CD14-positive monocyte (primary cell): ENCODE measurements around the gene LTBP3. TPM values are rescaled to one million over a fixed set of nuclear protein-coding genes. Genes with fewer than 3 reads are reported as not detected.

Experiments used
- DNase-seq, 3 donors: peaks; one replicate each; pipeline ENCODE4 v3.0.0-alpha.2; 2011 to 2022
- H2AFZ ChIP-seq: 2 replicates; pipeline ENCODE4 v1.6.0; 2012; ENCODE audit warnings: mild to moderate bottlenecking, low read depth, low read length, inconsistent platforms; ENCODE audit not compliant: insufficient read depth, poor library complexity, severe bottlenecking
- H3K27ac ChIP-seq, 2 donors: 1 replicate in 1 of 2; 2 replicates in 1 of 2; pipeline ENCODE4 v1.5.1; 2012 to 2013; ENCODE audit warnings: low read length in 2 of 2, control low read depth in 1 of 2, inconsistent platforms in 1 of 2, low read depth in 1 of 2, mild to moderate bottlenecking in 1 of 2
- H3K27me3 ChIP-seq, 2 donors: one replicate each; pipeline versions ENCODE4 v1.6.0 to v1.6.1; 2011 to 2013; ENCODE audit warnings: low read length in 2 of 2; ENCODE audit not compliant: control insufficient read depth in 2 of 2, insufficient read depth in 2 of 2
- H3K36me3 ChIP-seq, 2 donors: replicated peaks in 1 of 2; 1 replicate in 1 of 2; 2 replicates in 1 of 2; pipeline versions ENCODE4 v1.5.1 to v1.6.1; 2012 to 2013; ENCODE audit warnings: low read length in 2 of 2, control low read depth in 1 of 2, inconsistent platforms in 1 of 2, mild to moderate bottlenecking in 1 of 2; ENCODE audit not compliant: insufficient read depth in 2 of 2, control insufficient read depth in 1 of 2
- H3K4me1 ChIP-seq, 2 donors: 1 replicate in 1 of 2; 2 replicates in 1 of 2; pipeline versions ENCODE4 v1.5.1 to v1.6.1; 2012 to 2013; ENCODE audit warnings: low read length in 2 of 2, control low read depth in 1 of 2, inconsistent platforms in 1 of 2, mild to moderate bottlenecking in 1 of 2, moderate library complexity in 1 of 2; ENCODE audit not compliant: insufficient read depth in 2 of 2, control insufficient read depth in 1 of 2
- H3K4me2 ChIP-seq: replicated peaks from 2 replicates; pipeline ENCODE3; 2012; ENCODE audit warnings: low read length, moderate library complexity, mild to moderate bottlenecking; ENCODE audit not compliant: poor library complexity, severe bottlenecking; ENCODE audit errors: extremely low read depth
- H3K4me3 ChIP-seq, 3 experiments: fragments of 200-600 bp in 1 of 3; sonication (generic) in 1 of 3; replicated peaks in 1 of 3; 1 replicate in 2 of 3; 2 replicates in 1 of 3; pipeline ENCODE4 v1.5.1; 2011 to 2013; ENCODE audit warnings: low read length in 3 of 3, mild to moderate bottlenecking in 3 of 3, control low read depth in 2 of 3, low read depth in 2 of 3, inconsistent platforms in 1 of 3, moderate library complexity in 1 of 3
- H3K79me2 ChIP-seq: 2 replicates; pipeline ENCODE4 v1.6.0; 2012; ENCODE audit warnings: mild to moderate bottlenecking, control low read depth, inconsistent platforms, low read length, moderate library complexity; ENCODE audit not compliant: insufficient read depth
- H3K9ac ChIP-seq: 2 replicates; pipeline ENCODE4 v1.6.0; 2017; ENCODE audit warnings: low read length, mild to moderate bottlenecking; ENCODE audit not compliant: insufficient read depth, poor library complexity, severe bottlenecking
- H3K9me3 ChIP-seq, 2 donors: replicated peaks in 1 of 2; 1 replicate in 1 of 2; 2 replicates in 1 of 2; pipeline versions ENCODE4 v1.5.1 to v1.6.1; 2012 to 2013; ENCODE audit warnings: low read length in 2 of 2, control low read depth in 1 of 2; ENCODE audit not compliant: control insufficient read depth in 1 of 2, insufficient read depth in 1 of 2
- H4K20me1 ChIP-seq: 2 replicates; pipeline ENCODE4 v1.6.0; 2012; ENCODE audit warnings: mild to moderate bottlenecking, low read length, control low read depth, moderate library complexity; ENCODE audit not compliant: insufficient read depth
- H3K27ac Mint-ChIP-seq, 7 donors: one replicate each; pipeline ENCODE4 v1.8.0; 2020; ENCODE audit warnings: mild to moderate bottlenecking in 7 of 7, mixed read lengths in 7 of 7, moderate library complexity in 6 of 7, inconsistent platforms in 2 of 7
- H3K27me3 Mint-ChIP-seq, 3 donors: one replicate each; pipeline ENCODE4 v1.8.0; 2021 to 2022; ENCODE audit warnings: low read depth in 3 of 3, mild to moderate bottlenecking in 3 of 3, mixed read lengths in 3 of 3, moderate library complexity in 3 of 3, inconsistent platforms in 1 of 3
- H3K36me3 Mint-ChIP-seq, 2 donors: one replicate each; pipeline ENCODE4 v1.8.0; 2020; ENCODE audit warnings: mixed read lengths in 2 of 2, inconsistent platforms in 1 of 2, mild to moderate bottlenecking in 1 of 2
- H3K4me1 Mint-ChIP-seq: one replicate; pipeline ENCODE4 v1.8.0; 2020; ENCODE audit warnings: mild to moderate bottlenecking, mixed read lengths
- H3K4me3 Mint-ChIP-seq, 2 donors: one replicate each; pipeline ENCODE4 v1.8.0; 2020; ENCODE audit warnings: mild to moderate bottlenecking in 2 of 2, mixed read lengths in 2 of 2, moderate library complexity in 1 of 2
- H3K9me3 Mint-ChIP-seq, 7 donors: one replicate each; pipeline ENCODE4 v1.8.0; 2020 to 2022; ENCODE audit warnings: mixed read lengths in 7 of 7, mild to moderate bottlenecking in 6 of 7, moderate library complexity in 6 of 7, inconsistent platforms in 2 of 7
- CTCF ChIP-seq: fragments of 200-600 bp; IDR thresholded peaks from one replicate; pipeline ENCODE4 v1.8.0; 2022; ENCODE audit warnings: antibody characterized with exemption, mild to moderate bottlenecking
- WGBS: methylation state at CpG from one replicate; pipeline ENCODE4 v1.1.5; 2013; ENCODE audit warnings: missing lambda C conversion rate; ENCODE audit not compliant: insufficient coverage; 5-methylcytosine and 5-hydroxymethylcytosine counted together
- intact Hi-C, 2 donors: fragments of 100-400 bp; cut with micrococcal nuclease; formaldehyde crosslinking; loops; one replicate each; pipeline versions ENCODE4 v1.15.0 to v1.15.1; 2023
- polyA plus RNA-seq, 3 donors: library from polyadenylated mRNA; depleted of rRNA in 1 of 3; unstranded in 2 of 3; stranded (reverse) in 1 of 3; fragments of 300-500 nt in 2 of 3; fragments of >200 nt in 1 of 3; fragmentation: Illumina TruSeq in 2 of 3; gene quantifications; 1 replicate in 2 of 3; 2 replicates in 1 of 3; pipeline ENCODE4 v1.2.3, GENCODE V29; 2012 to 2021

LTBP3 gene
- polyA plus RNA-seq, 3 donors: 3.4 to 19.4 (median 4.6) TPM

GRCh38 chr11:65498042-65498726, 60.0 kb downstream of the LTBP3 start:
- H3K27ac ChIP-seq: peak overlapping the region; percentile 92 to 98
- peaks cover 42% of the 10 kb centered on the region for H4K20me1 ChIP-seq
- H3K36me3 ChIP-seq: peaks cover 22 to 40% of the 10 kb centered on the region in 2 donors
- H3K4me1 ChIP-seq: peaks cover 39 to 47% of the 10 kb centered on the region in 2 donors
- H3K27me3 ChIP-seq: no peaks in the 10 kb centered on the region
- Mint-ChIP-seq H3K27ac (no peak overlapping the region), H3K9me3 (peaks cover 0 to 7% (median 0%) of the 10 kb centered on the region in 7 donors), H3K27me3 (no peaks in the 10 kb centered on the region), H3K36me3 (no peaks in the 10 kb centered on the region), H3K4me3 (no peak overlapping the region), H3K4me1 (peaks cover 33% of the 10 kb centered on the region)
- TF ChIP-seq CTCF: no peak
- WGBS: 4% methylated on average over 17 of the region's 24 CpGs
- peak overlapping the region; percentile 100 for H3K9ac ChIP-seq
- peak; percentile 70 to 80 (median 78) for DNase-seq
- H3K9me3 ChIP-seq: no peaks in the 10 kb centered on the region
- H3K79me2 ChIP-seq: peaks cover 94% of the 10 kb centered on the region
- intact Hi-C loops: loop anchor here in 1 of 2 donors (2.0 kb wide), 1 partner anchor 75 kb away; the partner anchor contains the start of gene NEAT1
- peak overlapping the region; percentile 96 to 100 (median 99) for H3K4me3 ChIP-seq
- peak overlapping the region; percentile 45 for H2AFZ ChIP-seq
- H3K4me2 ChIP-seq: peak overlapping the region; percentile 93

GRCh38 chr11:65497141-65498041, 60.8 kb downstream of the LTBP3 start:
- H3K36me3 ChIP-seq: peaks cover 14 to 32% of the 10 kb centered on the region in 2 donors
- H3K9me3 ChIP-seq: no peaks in the 10 kb centered on the region
- H3K27me3 ChIP-seq: no peaks in the 10 kb centered on the region
- peak overlapping the region; percentile 100 for H3K9ac ChIP-seq
- H3K4me3 ChIP-seq: peak overlapping the region; percentile 96 to 100 (median 99)
- intact Hi-C loops: loop anchor here (1.0 to 2.0 kb wide), 3 partner anchors 21 to 75 kb away; partner anchors contain the start of gene NEAT1 (in 2 of the 2)
- under 1% methylated on average over 61 of the region's 61 CpGs for WGBS
- peak overlapping the region; percentile 98 for H3K27ac ChIP-seq
- Mint-ChIP-seq H3K36me3 (no peaks in the 10 kb centered on the region), H3K27me3 (no peaks in the 10 kb centered on the region), H3K4me3 (peak overlapping the region; percentile 82 to 90), H3K27ac (peak overlapping the region in 5 of 7 donors; percentile 96 to 98 (median 98)), H3K9me3 (peaks cover 0 to 4% (median 0%) of the 10 kb centered on the region in 7 donors), H3K4me1 (peaks cover 40% of the 10 kb centered on the region)
- peaks cover 47 to 55% of the 10 kb centered on the region in 2 donors for H3K4me1 ChIP-seq
- DNase-seq: peak; percentile 99
- peak overlapping the region; percentile 93 for H3K4me2 ChIP-seq
- peaks cover 86% of the 10 kb centered on the region for H3K79me2 ChIP-seq
- no peak for TF ChIP-seq CTCF
- peaks cover 34% of the 10 kb centered on the region for H4K20me1 ChIP-seq
- peak overlapping the region; percentile 14 for H2AFZ ChIP-seq
